WTC11 (cell line): Measurements from ENCODE around the gene MIPEP. TPM values are rescaled to one million over a fixed set of nuclear protein-coding genes. Genes with fewer than 3 reads are reported as not detected.

Experiments used
- ATAC-seq: fragments of 200-7000 bp; cut with Tn5 transposase; 2 replicates; pipeline ENCODE4 v1.10.0; 2021; ENCODE audit warnings: mild to moderate bottlenecking, moderate library complexity
- CTCF ChIA-PET: fragments of 300-600 bp; sonication (Branson Sonifier 250); formaldehyde crosslinking; loops from one replicate; lab custom pipeline; 2021; ENCODE audit warnings: antibody characterized with exemption; lab: Charles Lee
- POLR2A ChIA-PET: fragments of 350-600 bp; sonication (Branson Sonifier 250); formaldehyde crosslinking; loops from one replicate; lab custom pipeline; 2021; ENCODE audit warnings: antibody characterized with exemption; lab: Charles Lee
- DNase-seq: peaks from one replicate; pipeline ENCODE4 v3.0.0; 2021; ENCODE audit warnings: low spot score
- H3K27ac Mint-ChIP-seq: 2 replicates; pipeline ENCODE4 v1.8.0; 2021; ENCODE audit warnings: mixed read lengths
- H3K27me3 Mint-ChIP-seq: 2 replicates; pipeline ENCODE4 v1.8.0; 2021; ENCODE audit warnings: low read depth, mild to moderate bottlenecking, moderate library complexity, mixed read lengths
- H3K36me3 Mint-ChIP-seq: 2 replicates; pipeline ENCODE4 v1.8.0; 2021; ENCODE audit warnings: mixed read lengths
- H3K4me1 Mint-ChIP-seq: 2 replicates; pipeline ENCODE4 v1.8.0; 2022; ENCODE audit warnings: mixed read lengths
- H3K4me3 Mint-ChIP-seq: 2 replicates; pipeline ENCODE4 v1.8.0; 2021; ENCODE audit warnings: mild to moderate bottlenecking, moderate library complexity, mixed read lengths
- H3K9me3 Mint-ChIP-seq: 2 replicates; pipeline ENCODE4 v1.8.0; 2021; ENCODE audit warnings: mixed read lengths
- ATF3 ChIP-seq: sonication (generic); formaldehyde crosslinking; conservative IDR thresholded peaks from 2 replicates; pipeline ENCODE4 v1.8.1; 2022; ENCODE audit warnings: mild to moderate bottlenecking, missing genetic modification reagents
- ERG ChIP-seq: fragments of 250-450 bp; sonication (Bioruptor Pico); IDR thresholded peaks from 2 replicates; pipeline ENCODE4 v1.8.0; 2021; ENCODE audit warnings: mild to moderate bottlenecking
- GABPB1 ChIP-seq: sonication (generic); formaldehyde crosslinking; IDR thresholded peaks from 2 replicates; pipeline ENCODE4 v1.8.1; 2023; ENCODE audit warnings: mild to moderate bottlenecking, missing genetic modification reagents
- GRHL2 ChIP-seq: fragments of 250-450 bp; sonication (Bioruptor Pico); IDR thresholded peaks from 2 replicates; pipeline ENCODE4 v1.8.0; 2022; ENCODE audit warnings: mild to moderate bottlenecking, moderate library complexity; ENCODE audit not compliant: insufficient replicate concordance, severe bottlenecking
- HMGA2 ChIP-seq: fragments of 250-450 bp; sonication (Bioruptor Pico); IDR thresholded peaks from 2 replicates; pipeline ENCODE4 v1.4.0; 2021; ENCODE audit warnings: mild to moderate bottlenecking, moderate library complexity
- MYBL2 ChIP-seq: sonication (generic); formaldehyde crosslinking; IDR thresholded peaks from 2 replicates; pipeline ENCODE4 v1.8.1; 2023; ENCODE audit warnings: mild to moderate bottlenecking, moderate library complexity, missing genetic modification reagents
- SMAD3 ChIP-seq: sonication (generic); formaldehyde crosslinking; IDR thresholded peaks from 2 replicates; pipeline ENCODE4 v1.8.0; 2022; ENCODE audit warnings: missing genetic modification reagents, mild to moderate bottlenecking, borderline replicate concordance
- SMAD4 ChIP-seq: sonication (generic); formaldehyde crosslinking; IDR thresholded peaks from 2 replicates; pipeline ENCODE4 v1.8.0; 2022; ENCODE audit warnings: mild to moderate bottlenecking, missing genetic modification reagents
- TP53 ChIP-seq: sonication (generic); formaldehyde crosslinking; IDR thresholded peaks from 2 replicates; pipeline ENCODE4 v1.8.1; 2023; ENCODE audit warnings: mild to moderate bottlenecking, missing genetic modification reagents
- ZBTB43 ChIP-seq: sonication (generic); formaldehyde crosslinking; IDR thresholded peaks from 2 replicates; pipeline ENCODE4 v1.8.1; 2023; ENCODE audit warnings: mild to moderate bottlenecking, missing genetic modification reagents
- ZNF121 ChIP-seq: sonication (generic); formaldehyde crosslinking; IDR thresholded peaks from 2 replicates; pipeline ENCODE4 v1.8.0; 2023; ENCODE audit warnings: missing genetic modification reagents
- ZNF219 ChIP-seq: sonication (generic); formaldehyde crosslinking; IDR thresholded peaks from 2 replicates; pipeline ENCODE4 v1.8.0; 2023; ENCODE audit warnings: missing genetic modification reagents, mild to moderate bottlenecking, borderline replicate concordance
- ZNF232 ChIP-seq: sonication (generic); formaldehyde crosslinking; IDR thresholded peaks from 2 replicates; pipeline ENCODE4 v1.8.0; 2022; ENCODE audit warnings: mild to moderate bottlenecking, missing genetic modification reagents
- ZNF512 ChIP-seq: sonication (generic); formaldehyde crosslinking; IDR thresholded peaks from 2 replicates; pipeline ENCODE4 v1.8.1; 2022; ENCODE audit warnings: missing genetic modification reagents, borderline replicate concordance
- total RNA-seq: library from RNA; stranded (reverse); gene quantifications from 3 replicates; pipeline ENCODE4 v1.2.3, GENCODE V29; 2021
- TF ChIP-seq, protein P1 (sequence below): sonication (generic); formaldehyde crosslinking; IDR thresholded peaks from 2 replicates; pipeline ENCODE4 v1.8.0; 2022; ENCODE audit warnings: mild to moderate bottlenecking, missing genetic modification reagents
- TF ChIP-seq, protein P2 (sequence below): sonication (generic); formaldehyde crosslinking; IDR thresholded peaks from 2 replicates; pipeline ENCODE4 v1.8.1; 2023; ENCODE audit warnings: mild to moderate bottlenecking, missing genetic modification reagents
- TF ChIP-seq, protein P3 (sequence below): sonication (generic); formaldehyde crosslinking; IDR thresholded peaks from 2 replicates; pipeline ENCODE4 v1.8.0; 2022; ENCODE audit warnings: mild to moderate bottlenecking, missing genetic modification reagents
- TF ChIP-seq, protein P4 (sequence below): sonication (generic); formaldehyde crosslinking; IDR thresholded peaks from 2 replicates; pipeline ENCODE4 v1.8.1; 2023; ENCODE audit warnings: mild to moderate bottlenecking, missing genetic modification reagents, borderline replicate concordance
- TF ChIP-seq, protein P5 (sequence below): fragments of 250-450 bp; sonication (Bioruptor Pico); IDR thresholded peaks from 2 replicates; pipeline ENCODE4 v1.9.0; 2021; ENCODE audit warnings: mild to moderate bottlenecking

Gene MIPEP
- total RNA-seq, 1 experiment from 2014 or later, result 30.5 TPM

GRCh38 chr13:23825179-23825578 is 64.0 kb downstream of the MIPEP start:
- Mint-ChIP-seq H3K27ac (no peak overlapping the region), H3K27me3 (no peaks in the 10 kb centered on the region), H3K36me3 (peaks cover 12% of the 10 kb centered on the region), H3K4me3 (no peak overlapping the region), H3K9me3 (peaks cover 9% of the 10 kb centered on the region), H3K4me1 (no peaks in the 10 kb centered on the region; the same call in 1 of the 2 replicates)
- TF ChIP-seq, protein P1, sequence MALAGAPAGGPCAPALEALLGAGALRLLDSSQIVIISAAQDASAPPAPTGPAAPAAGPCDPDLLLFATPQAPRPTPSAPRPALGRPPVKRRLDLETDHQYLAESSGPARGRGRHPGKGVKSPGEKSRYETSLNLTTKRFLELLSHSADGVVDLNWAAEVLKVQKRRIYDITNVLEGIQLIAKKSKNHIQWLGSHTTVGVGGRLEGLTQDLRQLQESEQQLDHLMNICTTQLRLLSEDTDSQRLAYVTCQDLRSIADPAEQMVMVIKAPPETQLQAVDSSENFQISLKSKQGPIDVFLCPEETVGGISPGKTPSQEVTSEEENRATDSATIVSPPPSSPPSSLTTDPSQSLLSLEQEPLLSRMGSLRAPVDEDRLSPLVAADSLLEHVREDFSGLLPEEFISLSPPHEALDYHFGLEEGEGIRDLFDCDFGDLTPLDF (CRISPR knock-in tag), result no peak
- TF ChIP-seq ZNF512 (no peak), ZNF121 (no peak), GABPB1 (CRISPR knock-in tag) (no peak), SMAD4 (CRISPR knock-in tag) (no peak), GRHL2 (CRISPR knock-in tag) (no peak), TP53 (CRISPR knock-in tag) (no peak), ATF3 (no peak), MYBL2 (CRISPR knock-in tag) (no peak), ZNF219 (CRISPR knock-in tag) (no peak), ZBTB43 (CRISPR knock-in tag) (no peak), ERG (CRISPR knock-in tag) (no peak), SMAD3 (CRISPR knock-in tag) (no peak), HMGA2 (CRISPR knock-in tag) (no peak), ZNF232 (CRISPR knock-in tag) (no peak)
- TF ChIP-seq, protein P2, sequence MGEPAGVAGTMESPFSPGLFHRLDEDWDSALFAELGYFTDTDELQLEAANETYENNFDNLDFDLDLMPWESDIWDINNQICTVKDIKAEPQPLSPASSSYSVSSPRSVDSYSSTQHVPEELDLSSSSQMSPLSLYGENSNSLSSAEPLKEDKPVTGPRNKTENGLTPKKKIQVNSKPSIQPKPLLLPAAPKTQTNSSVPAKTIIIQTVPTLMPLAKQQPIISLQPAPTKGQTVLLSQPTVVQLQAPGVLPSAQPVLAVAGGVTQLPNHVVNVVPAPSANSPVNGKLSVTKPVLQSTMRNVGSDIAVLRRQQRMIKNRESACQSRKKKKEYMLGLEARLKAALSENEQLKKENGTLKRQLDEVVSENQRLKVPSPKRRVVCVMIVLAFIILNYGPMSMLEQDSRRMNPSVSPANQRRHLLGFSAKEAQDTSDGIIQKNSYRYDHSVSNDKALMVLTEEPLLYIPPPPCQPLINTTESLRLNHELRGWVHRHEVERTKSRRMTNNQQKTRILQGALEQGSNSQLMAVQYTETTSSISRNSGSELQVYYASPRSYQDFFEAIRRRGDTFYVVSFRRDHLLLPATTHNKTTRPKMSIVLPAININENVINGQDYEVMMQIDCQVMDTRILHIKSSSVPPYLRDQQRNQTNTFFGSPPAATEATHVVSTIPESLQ (CRISPR knock-in tag), result no peak
- TF ChIP-seq, protein P3, sequence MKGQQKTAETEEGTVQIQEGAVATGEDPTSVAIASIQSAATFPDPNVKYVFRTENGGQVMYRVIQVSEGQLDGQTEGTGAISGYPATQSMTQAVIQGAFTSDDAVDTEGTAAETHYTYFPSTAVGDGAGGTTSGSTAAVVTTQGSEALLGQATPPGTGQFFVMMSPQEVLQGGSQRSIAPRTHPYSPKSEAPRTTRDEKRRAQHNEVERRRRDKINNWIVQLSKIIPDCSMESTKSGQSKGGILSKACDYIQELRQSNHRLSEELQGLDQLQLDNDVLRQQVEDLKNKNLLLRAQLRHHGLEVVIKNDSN, result no peak
- TF ChIP-seq, protein P4, sequence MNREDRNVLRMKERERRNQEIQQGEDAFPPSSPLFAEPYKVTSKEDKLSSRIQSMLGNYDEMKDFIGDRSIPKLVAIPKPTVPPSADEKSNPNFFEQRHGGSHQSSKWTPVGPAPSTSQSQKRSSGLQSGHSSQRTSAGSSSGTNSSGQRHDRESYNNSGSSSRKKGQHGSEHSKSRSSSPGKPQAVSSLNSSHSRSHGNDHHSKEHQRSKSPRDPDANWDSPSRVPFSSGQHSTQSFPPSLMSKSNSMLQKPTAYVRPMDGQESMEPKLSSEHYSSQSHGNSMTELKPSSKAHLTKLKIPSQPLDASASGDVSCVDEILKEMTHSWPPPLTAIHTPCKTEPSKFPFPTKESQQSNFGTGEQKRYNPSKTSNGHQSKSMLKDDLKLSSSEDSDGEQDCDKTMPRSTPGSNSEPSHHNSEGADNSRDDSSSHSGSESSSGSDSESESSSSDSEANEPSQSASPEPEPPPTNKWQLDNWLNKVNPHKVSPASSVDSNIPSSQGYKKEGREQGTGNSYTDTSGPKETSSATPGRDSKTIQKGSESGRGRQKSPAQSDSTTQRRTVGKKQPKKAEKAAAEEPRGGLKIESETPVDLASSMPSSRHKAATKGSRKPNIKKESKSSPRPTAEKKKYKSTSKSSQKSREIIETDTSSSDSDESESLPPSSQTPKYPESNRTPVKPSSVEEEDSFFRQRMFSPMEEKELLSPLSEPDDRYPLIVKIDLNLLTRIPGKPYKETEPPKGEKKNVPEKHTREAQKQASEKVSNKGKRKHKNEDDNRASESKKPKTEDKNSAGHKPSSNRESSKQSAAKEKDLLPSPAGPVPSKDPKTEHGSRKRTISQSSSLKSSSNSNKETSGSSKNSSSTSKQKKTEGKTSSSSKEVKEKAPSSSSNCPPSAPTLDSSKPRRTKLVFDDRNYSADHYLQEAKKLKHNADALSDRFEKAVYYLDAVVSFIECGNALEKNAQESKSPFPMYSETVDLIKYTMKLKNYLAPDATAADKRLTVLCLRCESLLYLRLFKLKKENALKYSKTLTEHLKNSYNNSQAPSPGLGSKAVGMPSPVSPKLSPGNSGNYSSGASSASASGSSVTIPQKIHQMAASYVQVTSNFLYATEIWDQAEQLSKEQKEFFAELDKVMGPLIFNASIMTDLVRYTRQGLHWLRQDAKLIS (CRISPR knock-in tag), result no peak
- TF ChIP-seq, protein P5, sequence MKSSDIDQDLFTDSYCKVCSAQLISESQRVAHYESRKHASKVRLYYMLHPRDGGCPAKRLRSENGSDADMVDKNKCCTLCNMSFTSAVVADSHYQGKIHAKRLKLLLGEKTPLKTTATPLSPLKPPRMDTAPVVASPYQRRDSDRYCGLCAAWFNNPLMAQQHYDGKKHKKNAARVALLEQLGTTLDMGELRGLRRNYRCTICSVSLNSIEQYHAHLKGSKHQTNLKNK, result no peak
- no peak for DNase-seq
- ATAC-seq, result no peak
- ChIA-PET POLR2A (no interaction called here), CTCF (no interaction called here)
